Smooth muscle cell (in vitro differentiated cells): ENCODE measurements around the gene TPR. TPM values are rescaled to one million over a fixed set of nuclear protein-coding genes. Genes with fewer than 3 reads are reported as not detected.
A peak's percentile ranks its signal among the peaks of the same experiment; 100 is the strongest.
"Not testable (repeated sequence)": the region's sequence is repeated elsewhere in the genome, so short reads cannot be mapped to it uniquely, and the experiment has no call there.

Experiments
- DNase-seq: peaks from one replicate; lab custom pipeline; 2025; ENCODE audit not compliant: unreplicated experiment; lab: John Stamatoyannopoulos, UW
- H2AFZ ChIP-seq: fragments of 200-600 bp; sonication (generic); 2 replicates; pipeline ENCODE4 v1.6.0; 2016; ENCODE audit warnings: antibody characterized with exemption, low read depth, mild to moderate bottlenecking
- H3F3A ChIP-seq: fragments of 200-600 bp; sonication (generic); 2 replicates; pipeline ENCODE4 v1.6.0; 2017; ENCODE audit warnings: antibody characterized with exemption, low read depth
- H3K27ac ChIP-seq: fragments of 200-600 bp; sonication (generic); 2 replicates; pipeline ENCODE4 v1.5.1; 2016; ENCODE audit warnings: low read depth, mild to moderate bottlenecking
- H3K27me3 ChIP-seq: fragments of 200-600 bp; sonication (generic); 2 replicates; pipeline ENCODE4 v1.6.1; 2016; ENCODE audit warnings: low read depth, mild to moderate bottlenecking
- H3K36me3 ChIP-seq: fragments of 200-600 bp; sonication (generic); 2 replicates; pipeline ENCODE4 v1.5.1; 2016; ENCODE audit warnings: low read depth
- H3K4me1 ChIP-seq: fragments of 200-600 bp; sonication (generic); 2 replicates; pipeline ENCODE4 v1.5.1; 2016; ENCODE audit warnings: low read depth
- H3K4me2 ChIP-seq: fragments of 200-600 bp; sonication (generic); 2 replicates; pipeline ENCODE4 v1.6.0; 2016; ENCODE audit warnings: mild to moderate bottlenecking
- H3K4me3 ChIP-seq: fragments of 200-600 bp; sonication (generic); 2 replicates; pipeline ENCODE4 v1.5.1; 2016; ENCODE audit warnings: mild to moderate bottlenecking
- H3K79me2 ChIP-seq: fragments of 200-600 bp; sonication (generic); 2 replicates; pipeline ENCODE4 v1.6.0; 2016; ENCODE audit warnings: low read depth, mild to moderate bottlenecking
- H3K9ac ChIP-seq: fragments of 200-600 bp; sonication (generic); 2 replicates; pipeline ENCODE4 v1.6.0; 2016; ENCODE audit warnings: low read depth
- H3K9me3 ChIP-seq: fragments of 200-600 bp; sonication (generic); replicated peaks from 2 replicates; pipeline ENCODE4 v1.5.1; 2016; ENCODE audit warnings: low read depth
- H4K20me1 ChIP-seq: fragments of 200-600 bp; sonication (generic); 2 replicates; pipeline ENCODE4 v1.6.0; 2016; ENCODE audit warnings: low read depth
- WGBS: methylation state at CpG from one replicate; pipeline ENCODE4 v1.1.7; 2016; ENCODE audit warnings: low lambda C conversion rate; 5-methylcytosine and 5-hydroxymethylcytosine counted together
- polyA plus RNA-seq: library from polyadenylated mRNA; unstranded; fragments of >200 nt; fragmentation: Nextera tagmentation; extraction: Ambion mirVana; gene quantifications from 2 replicates; pipeline ENCODE4 v1.2.1, GENCODE V29; 2016
- total RNA-seq: library from RNA; depleted of rRNA; stranded (reverse); fragments of >200 nt; gene quantifications from 2 replicates; pipeline ENCODE4 v1.2.3, GENCODE V29; 2014
- TF ChIP-seq, protein P1 (sequence below): fragments of 200-600 bp; sonication (generic); IDR thresholded peaks from 2 replicates; pipeline ENCODE4 v1.5.1; 2017; ENCODE audit warnings: borderline replicate concordance, mild to moderate bottlenecking, antibody characterized with exemption; ENCODE audit not compliant: insufficient read depth, poor library complexity, severe bottlenecking

Gene TPR
- total and polyA plus RNA-seq, 2 experiments from 2014 or later, result 43.9 to 61.8 TPM

DNA sequence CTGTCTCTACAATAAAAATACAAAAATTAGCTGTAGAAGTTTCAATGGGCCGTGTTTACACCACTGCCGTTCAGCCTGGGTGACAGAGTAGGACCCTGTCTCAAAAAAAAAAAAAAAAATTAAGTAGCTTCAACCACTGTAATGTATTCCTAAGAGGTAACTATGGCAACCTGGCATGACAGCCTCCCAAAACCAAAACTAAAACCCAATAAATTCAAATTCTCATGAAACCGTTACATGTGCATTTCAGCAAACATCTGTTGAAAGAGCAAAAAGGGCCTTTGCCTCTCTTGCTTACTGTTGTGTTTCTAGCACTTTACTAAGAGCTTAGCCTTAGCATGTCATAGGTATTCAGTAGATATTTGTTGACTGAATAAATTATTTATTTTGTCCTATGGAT lies 34.0 kb upstream of the TPR start:
- no peaks in the 10 kb centered on the region for H3K27me3 ChIP-seq
- peaks cover 37% of the 10 kb centered on the region for H3K36me3 ChIP-seq
- H2AFZ ChIP-seq, result no peak overlapping the region
- H3K9me3 ChIP-seq, result no peaks in the 10 kb centered on the region
- TF ChIP-seq, protein P1, sequence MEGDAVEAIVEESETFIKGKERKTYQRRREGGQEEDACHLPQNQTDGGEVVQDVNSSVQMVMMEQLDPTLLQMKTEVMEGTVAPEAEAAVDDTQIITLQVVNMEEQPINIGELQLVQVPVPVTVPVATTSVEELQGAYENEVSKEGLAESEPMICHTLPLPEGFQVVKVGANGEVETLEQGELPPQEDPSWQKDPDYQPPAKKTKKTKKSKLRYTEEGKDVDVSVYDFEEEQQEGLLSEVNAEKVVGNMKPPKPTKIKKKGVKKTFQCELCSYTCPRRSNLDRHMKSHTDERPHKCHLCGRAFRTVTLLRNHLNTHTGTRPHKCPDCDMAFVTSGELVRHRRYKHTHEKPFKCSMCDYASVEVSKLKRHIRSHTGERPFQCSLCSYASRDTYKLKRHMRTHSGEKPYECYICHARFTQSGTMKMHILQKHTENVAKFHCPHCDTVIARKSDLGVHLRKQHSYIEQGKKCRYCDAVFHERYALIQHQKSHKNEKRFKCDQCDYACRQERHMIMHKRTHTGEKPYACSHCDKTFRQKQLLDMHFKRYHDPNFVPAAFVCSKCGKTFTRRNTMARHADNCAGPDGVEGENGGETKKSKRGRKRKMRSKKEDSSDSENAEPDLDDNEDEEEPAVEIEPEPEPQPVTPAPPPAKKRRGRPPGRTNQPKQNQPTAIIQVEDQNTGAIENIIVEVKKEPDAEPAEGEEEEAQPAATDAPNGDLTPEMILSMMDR, result no peak
- no peak overlapping the region for H3K4me2 ChIP-seq
- no peaks in the 10 kb centered on the region for H4K20me1 ChIP-seq
- H3K9ac ChIP-seq, result no peak overlapping the region
- no peaks in the 10 kb centered on the region for H3K4me1 ChIP-seq
- H3K4me3 ChIP-seq, result no peak overlapping the region
- WGBS, result 96% methylated on average over 3 of the region's 3 CpGs
- no peaks in the 10 kb centered on the region for H3F3A ChIP-seq
- no peak for DNase-seq
- H3K27ac ChIP-seq, result no peak overlapping the region
- H3K79me2 ChIP-seq, result no peaks in the 10 kb centered on the region

DNA sequence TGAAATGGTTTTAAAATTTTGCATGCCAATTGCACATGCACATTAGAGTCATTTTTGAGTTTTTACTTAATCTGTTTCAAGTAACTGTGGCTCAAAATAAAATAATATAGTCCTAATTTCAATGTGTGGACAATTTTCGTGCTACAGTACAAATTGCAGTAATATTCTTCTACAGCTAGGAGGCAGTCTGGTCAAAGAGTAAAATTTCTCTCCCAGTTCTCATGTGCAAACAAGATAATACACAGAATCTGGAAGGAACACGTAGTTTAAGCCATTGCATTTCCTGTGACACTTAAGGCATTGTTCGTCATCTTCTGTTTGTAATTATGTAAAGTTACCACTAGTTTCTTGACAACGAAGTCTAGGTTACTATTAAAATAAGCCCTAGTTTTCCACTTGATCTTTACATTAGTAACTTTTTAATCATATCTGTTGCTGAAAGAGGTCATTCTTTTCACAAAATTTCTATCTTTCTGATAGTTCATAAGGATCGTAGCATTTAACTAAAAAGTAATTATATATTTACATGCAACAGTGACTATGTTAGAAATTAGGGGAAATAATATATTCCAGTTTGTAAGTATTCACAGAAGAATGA lies 29.5 kb upstream of the TPR start:
- WGBS, result 68% methylated on average over 5 of the region's 5 CpGs
- H4K20me1 ChIP-seq, result no peaks in the 10 kb centered on the region
- no peak overlapping the region for H3K9ac ChIP-seq
- H3K79me2 ChIP-seq, result no peaks in the 10 kb centered on the region
- H3K27ac ChIP-seq, result no peak overlapping the region
- H3K4me3 ChIP-seq, result no peak overlapping the region
- peaks cover 36% of the 10 kb centered on the region for H3K36me3 ChIP-seq
- H3K9me3 ChIP-seq, result no peaks in the 10 kb centered on the region
- H3K27me3 ChIP-seq, result no peaks in the 10 kb centered on the region
- TF ChIP-seq, protein P1, result peak; percentile 56
- H3K4me2 ChIP-seq, result no peak overlapping the region
- no peaks in the 10 kb centered on the region for H3F3A ChIP-seq
- H2AFZ ChIP-seq, result no peak overlapping the region
- no peak for DNase-seq
- H3K4me1 ChIP-seq, result no peaks in the 10 kb centered on the region

DNA sequence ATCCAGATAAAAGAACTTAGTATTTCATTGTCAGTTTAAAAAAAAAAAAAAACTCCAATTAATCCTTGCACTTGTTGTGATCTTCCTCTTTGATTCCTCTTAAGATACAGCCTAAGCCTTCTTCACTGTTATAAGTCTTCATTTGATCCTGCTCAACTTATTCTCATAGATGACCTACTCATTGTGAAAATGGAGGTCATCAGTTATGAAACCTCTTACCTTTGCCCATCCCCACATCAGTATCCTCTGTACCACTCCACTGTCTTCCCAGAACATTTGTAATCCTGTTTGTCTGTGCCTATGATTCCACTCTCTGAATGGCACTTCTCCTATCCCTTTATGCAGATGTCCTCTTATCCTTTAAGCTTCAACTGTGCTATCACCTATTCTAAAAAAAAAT lies 28.6 kb upstream of the TPR start:
- DNase-seq, result no peak
- TF ChIP-seq, protein P1, result no peak
- Histone ChIP-seq H3K79me2 (no peaks in the 10 kb centered on the region), H2AFZ (no peak overlapping the region), H3F3A (no peaks in the 10 kb centered on the region), H3K27me3 (no peaks in the 10 kb centered on the region), H3K27ac (no peak overlapping the region), H3K4me1 (no peaks in the 10 kb centered on the region), H3K4me3 (no peak overlapping the region), H4K20me1 (no peaks in the 10 kb centered on the region), H3K36me3 (peaks cover 39% of the 10 kb centered on the region), H3K4me2 (no peak overlapping the region), H3K9me3 (no peaks in the 10 kb centered on the region), H3K9ac (no peak overlapping the region)

DNA sequence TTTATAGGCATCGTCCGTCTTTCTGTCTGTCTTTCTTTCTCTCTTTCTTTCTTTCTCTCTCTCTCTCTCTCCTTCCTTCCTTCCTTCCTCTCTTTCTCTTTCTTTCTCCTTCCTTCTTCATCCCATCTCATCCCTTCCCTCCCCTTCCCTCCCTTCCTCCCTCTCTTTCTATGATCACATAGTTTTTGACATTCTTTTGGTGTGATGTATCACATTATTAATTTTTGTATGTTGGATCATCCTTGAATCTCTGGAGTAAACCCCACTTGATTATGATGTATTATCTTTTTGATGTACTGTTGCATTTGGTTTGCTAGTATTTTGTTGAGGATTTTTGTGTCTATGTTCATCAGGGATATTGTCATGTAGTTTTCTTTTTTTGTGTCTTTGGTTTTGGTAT lies 26.4 kb upstream of the TPR start:
- not testable (repeated sequence) for H3K4me2 ChIP-seq, H3K27me3 ChIP-seq, H4K20me1 ChIP-seq, H2AFZ ChIP-seq, H3F3A ChIP-seq, H3K9me3 ChIP-seq, DNase-seq, H3K27ac ChIP-seq, H3K9ac ChIP-seq, H3K4me3 ChIP-seq, H3K79me2 ChIP-seq, H3K4me1 ChIP-seq
- peaks cover 31% of the 10 kb centered on the region for H3K36me3 ChIP-seq
- 96% methylated on average over 2 of the region's 2 CpGs for WGBS

DNA sequence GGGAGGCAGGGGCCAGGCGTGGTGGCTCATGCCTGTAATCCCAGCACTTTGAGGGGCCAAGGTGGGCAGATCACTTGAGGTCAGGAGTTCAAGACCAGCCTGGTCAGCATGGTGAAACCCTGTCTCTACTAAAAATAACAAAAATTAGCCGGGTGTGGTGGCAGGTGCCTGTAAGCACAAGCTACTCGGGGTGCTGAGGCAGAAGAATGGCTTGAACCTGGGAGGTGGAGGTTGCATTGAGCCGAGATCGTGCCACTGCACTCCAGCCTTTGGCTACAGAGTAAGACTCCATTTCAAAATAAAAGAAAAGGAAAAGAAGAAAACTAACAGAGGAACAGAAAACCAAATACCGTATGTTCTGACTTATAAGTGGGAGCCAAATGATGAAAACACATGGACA lies 17.7 kb upstream of the TPR start:
- peaks cover 36% of the 10 kb centered on the region for H3K36me3 ChIP-seq
- 96% methylated on average over 6 of the region's 6 CpGs for WGBS
- DNase-seq, result not testable (repeated sequence)

More for the DNA sequence above, 17.7 kb upstream of the TPR start:
- not testable (repeated sequence) for H3F3A ChIP-seq, H3K9ac ChIP-seq, H3K4me1 ChIP-seq, H3K4me3 ChIP-seq, H2AFZ ChIP-seq, H3K79me2 ChIP-seq, H3K4me2 ChIP-seq, H4K20me1 ChIP-seq, H3K27ac ChIP-seq, H3K9me3 ChIP-seq, H3K27me3 ChIP-seq
